Astrocyte (in vitro differentiated cells and primary cell): ENCODE measurements around the gene TYRP1.

Experiments used
- EZH2 ChIP-seq: IDR thresholded peaks from 2 replicates; pipeline ENCODE4 v1.6.1; 2012; ENCODE audit warnings: mild to moderate bottlenecking, low read length, inconsistent platforms; ENCODE audit not compliant: insufficient read depth
- TF ChIP-seq, protein P1 (sequence below): IDR thresholded peaks from 2 replicates; pipeline ENCODE4 v1.5.1; 2011; ENCODE audit warnings: low read depth, mild to moderate bottlenecking, inconsistent platforms, low read length, moderate library complexity; ENCODE audit not compliant: insufficient read depth

DNA sequence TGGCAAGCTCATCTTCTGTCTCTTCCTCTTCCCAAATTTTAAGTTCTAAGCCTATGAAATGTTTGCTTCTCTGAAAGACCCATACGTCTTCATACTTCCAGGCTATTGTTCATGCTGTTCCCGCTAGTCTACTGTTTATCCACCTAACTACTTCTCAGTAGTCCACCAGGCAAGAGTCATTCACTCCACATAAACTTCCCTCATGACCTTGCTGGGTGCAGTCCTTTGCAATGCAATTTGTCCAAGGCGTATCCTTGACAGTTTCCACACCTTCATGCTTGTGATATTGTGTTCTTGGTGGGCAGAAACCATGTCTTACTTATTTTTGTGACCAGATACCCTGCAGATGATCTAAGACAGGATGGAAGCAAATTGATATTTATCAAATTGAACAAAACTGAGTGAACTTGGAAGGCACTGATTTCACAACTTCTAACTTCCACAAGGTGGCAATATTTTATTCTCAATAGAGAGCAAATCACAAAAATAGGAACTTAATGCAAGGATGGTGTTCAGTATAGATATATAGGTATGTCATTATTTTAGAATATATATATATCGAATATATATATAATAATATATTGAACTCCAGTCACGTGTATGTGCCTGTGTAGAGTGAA is 30.3 kb downstream of the TYRP1 start:
- TF ChIP-seq, protein P1, sequence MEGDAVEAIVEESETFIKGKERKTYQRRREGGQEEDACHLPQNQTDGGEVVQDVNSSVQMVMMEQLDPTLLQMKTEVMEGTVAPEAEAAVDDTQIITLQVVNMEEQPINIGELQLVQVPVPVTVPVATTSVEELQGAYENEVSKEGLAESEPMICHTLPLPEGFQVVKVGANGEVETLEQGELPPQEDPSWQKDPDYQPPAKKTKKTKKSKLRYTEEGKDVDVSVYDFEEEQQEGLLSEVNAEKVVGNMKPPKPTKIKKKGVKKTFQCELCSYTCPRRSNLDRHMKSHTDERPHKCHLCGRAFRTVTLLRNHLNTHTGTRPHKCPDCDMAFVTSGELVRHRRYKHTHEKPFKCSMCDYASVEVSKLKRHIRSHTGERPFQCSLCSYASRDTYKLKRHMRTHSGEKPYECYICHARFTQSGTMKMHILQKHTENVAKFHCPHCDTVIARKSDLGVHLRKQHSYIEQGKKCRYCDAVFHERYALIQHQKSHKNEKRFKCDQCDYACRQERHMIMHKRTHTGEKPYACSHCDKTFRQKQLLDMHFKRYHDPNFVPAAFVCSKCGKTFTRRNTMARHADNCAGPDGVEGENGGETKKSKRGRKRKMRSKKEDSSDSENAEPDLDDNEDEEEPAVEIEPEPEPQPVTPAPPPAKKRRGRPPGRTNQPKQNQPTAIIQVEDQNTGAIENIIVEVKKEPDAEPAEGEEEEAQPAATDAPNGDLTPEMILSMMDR = peak; percentile 48
- no peak for TF ChIP-seq EZH2
